Measurements from ENCODE around the gene GPC1. TPM values are rescaled to one million over a fixed set of nuclear protein-coding genes. Genes with fewer than 3 reads are reported as not detected.

Gene GPC1
- total RNA-seq, 1 donor from 2014 or later, result 91.4 TPM

- Mint-ChIP-seq H3K4me1 (ENCODE audit: low read depth) (no peaks in the 10 kb centered on the region), H3K27me3 (peaks cover 5% of the 10 kb centered on the region), H3K4me3 (ENCODE audit: low read depth) (no peak overlapping the region), H3K9me3 (ENCODE audit: low read depth) (no peaks in the 10 kb centered on the region), H3K27ac (no peak overlapping the region), H3K36me3 (ENCODE audit: insufficient read depth) (no peaks in the 10 kb centered on the region)
- no peak for TF ChIP-seq CTCF (IDR thresholded peaks at IDR 0.05; ENCODE audit: unreplicated experiment)
- DNase-seq (ENCODE audit: low spot score, unreplicated experiment), result no peak
Measured at GRCh38 chr2:240399419-240400324, 35.8 kb upstream of the GPC1 start.

GRCh38 chr2:240400371-240401161, 34.9 kb upstream of the GPC1 start:
- TF ChIP-seq CTCF (IDR thresholded peaks at IDR 0.05; ENCODE audit: unreplicated experiment), result no peak
- Mint-ChIP-seq H3K4me3 (ENCODE audit: low read depth) (no peak overlapping the region), H3K27ac (no peak overlapping the region), H3K4me1 (ENCODE audit: low read depth) (no peaks in the 10 kb centered on the region), H3K36me3 (ENCODE audit: insufficient read depth) (no peaks in the 10 kb centered on the region), H3K9me3 (ENCODE audit: low read depth) (no peaks in the 10 kb centered on the region), H3K27me3 (peaks cover 8% of the 10 kb centered on the region)
- no peak for DNase-seq (ENCODE audit: low spot score, unreplicated experiment)

- Mint-ChIP-seq H3K9me3 (ENCODE audit: low read depth) (no peaks in the 10 kb centered on the region), H3K4me1 (ENCODE audit: low read depth) (no peaks in the 10 kb centered on the region), H3K36me3 (ENCODE audit: insufficient read depth) (no peaks in the 10 kb centered on the region), H3K27me3 (peaks cover 8% of the 10 kb centered on the region), H3K4me3 (ENCODE audit: low read depth) (no peak overlapping the region), H3K27ac (no peak overlapping the region)
- no peak for TF ChIP-seq CTCF (IDR thresholded peaks at IDR 0.05; ENCODE audit: unreplicated experiment)
- DNase-seq (ENCODE audit: low spot score, unreplicated experiment), result no peak
Measured at GRCh38 chr2:240401308-240401707, 34.2 kb upstream of the GPC1 start.

GRCh38 chr2:240401781-240402551, 33.5 kb upstream of the GPC1 start:
- Mint-ChIP-seq H3K27ac (no peak overlapping the region), H3K36me3 (ENCODE audit: insufficient read depth) (no peaks in the 10 kb centered on the region), H3K4me1 (ENCODE audit: low read depth) (no peaks in the 10 kb centered on the region), H3K27me3 (peaks cover 8% of the 10 kb centered on the region), H3K4me3 (ENCODE audit: low read depth) (no peak overlapping the region), H3K9me3 (ENCODE audit: low read depth) (no peaks in the 10 kb centered on the region)
- no peak for DNase-seq (ENCODE audit: low spot score, unreplicated experiment)
- no peak for TF ChIP-seq CTCF (IDR thresholded peaks at IDR 0.05; ENCODE audit: unreplicated experiment)
